SJSA1 (cell line): ENCODE results near the gene CACNA1C. TPM values are rescaled to one million over a fixed set of nuclear protein-coding genes. Genes with fewer than 3 reads are reported as not detected.

ENCODE experiments used
- DNase-seq, 2 experiments: peaks; one replicate each; pipeline ENCODE4 v3.0.0-alpha.2; 2015 to 2020; ENCODE audit warnings: low spot score in 2 of 2, low read depth in 1 of 2
- H3K27ac ChIP-seq: fragments of 250-450 bp; sonication (Bioruptor Pico); 2 replicates; pipeline ENCODE4 v1.5.1; 2020; ENCODE audit warnings: mild to moderate bottlenecking, moderate library complexity
- H3K27me3 ChIP-seq: fragments of 250-450 bp; sonication (Bioruptor Pico); replicated peaks from 2 replicates; pipeline ENCODE4 v1.5.1; 2020; ENCODE audit warnings: mild to moderate bottlenecking, moderate library complexity
- H3K36me3 ChIP-seq: fragments of 250-450 bp; sonication (Bioruptor Pico); 2 replicates; pipeline ENCODE4 v1.5.1; 2020; ENCODE audit warnings: mild to moderate bottlenecking
- H3K4me1 ChIP-seq: fragments of 250-450 bp; sonication (Bioruptor Pico); replicated peaks from 2 replicates; pipeline ENCODE4 v1.6.1; 2021; ENCODE audit warnings: mild to moderate bottlenecking
- H3K4me3 ChIP-seq: fragments of 250-450 bp; sonication (Bioruptor Pico); 2 replicates; pipeline ENCODE4 v1.5.1; 2020; ENCODE audit warnings: mild to moderate bottlenecking
- H3K9me3 ChIP-seq: fragments of 250-450 bp; sonication (Bioruptor Pico); replicated peaks from 2 replicates; pipeline ENCODE4 v1.5.1; 2020; ENCODE audit warnings: mild to moderate bottlenecking
- total RNA-seq: library from RNA; depleted of rRNA; stranded (reverse); fragments of >200 nt; shearing (Covaris generic); gene quantifications from 2 replicates; pipeline ENCODE4 v1.2.3, GENCODE V29; 2014

CACNA1C gene
- total RNA-seq, 1 experiment from 2014 or later, result 6.1 TPM

GRCh38 chr12:2288471-2288870 lies 235.7 kb downstream of the CACNA1C start:
- H3K9me3 ChIP-seq, result no peaks in the 10 kb centered on the region
- H3K36me3 ChIP-seq, result no peaks in the 10 kb centered on the region
- peaks cover 55% of the 10 kb centered on the region for H3K4me1 ChIP-seq
- no peaks in the 10 kb centered on the region for H3K27me3 ChIP-seq
- no peak overlapping the region for H3K4me3 ChIP-seq
- H3K27ac ChIP-seq, result no peak overlapping the region
- DNase-seq, result no peak

- H3K27me3 ChIP-seq, result no peaks in the 10 kb centered on the region
- H3K27ac ChIP-seq, result no peak overlapping the region
- H3K36me3 ChIP-seq, result no peaks in the 10 kb centered on the region
- no peak for DNase-seq
- H3K9me3 ChIP-seq, result no peaks in the 10 kb centered on the region
- peaks cover 51% of the 10 kb centered on the region for H3K4me1 ChIP-seq
- H3K4me3 ChIP-seq, result no peak overlapping the region
Observed at GRCh38 chr12:2288875-2289274, 236.1 kb downstream of the CACNA1C start.

GRCh38 chr12:2289525-2289924 lies 236.7 kb downstream of the CACNA1C start:
- Histone ChIP-seq H3K4me1 (peaks cover 46% of the 10 kb centered on the region), H3K27me3 (no peaks in the 10 kb centered on the region), H3K27ac (no peak overlapping the region), H3K4me3 (no peak overlapping the region), H3K36me3 (no peaks in the 10 kb centered on the region), H3K9me3 (no peaks in the 10 kb centered on the region)
- DNase-seq, result no peak

GRCh38 chr12:2290091-2290490 lies 237.3 kb downstream of the CACNA1C start:
- Histone ChIP-seq H3K27ac (no peak overlapping the region), H3K36me3 (no peaks in the 10 kb centered on the region), H3K9me3 (no peaks in the 10 kb centered on the region), H3K4me1 (peaks cover 46% of the 10 kb centered on the region), H3K27me3 (no peaks in the 10 kb centered on the region), H3K4me3 (no peak overlapping the region)
- DNase-seq, result no peak

- H3K4me3 ChIP-seq, result no peak overlapping the region
- peaks cover 46% of the 10 kb centered on the region for H3K4me1 ChIP-seq
- no peaks in the 10 kb centered on the region for H3K36me3 ChIP-seq
- DNase-seq, result no peak
- no peak overlapping the region for H3K27ac ChIP-seq
- no peaks in the 10 kb centered on the region for H3K27me3 ChIP-seq
- no peaks in the 10 kb centered on the region for H3K9me3 ChIP-seq
Observed at GRCh38 chr12:2290516-2291065, 237.8 kb downstream of the CACNA1C start.

- H3K27me3 ChIP-seq, result no peaks in the 10 kb centered on the region
- no peak overlapping the region for H3K27ac ChIP-seq
- H3K4me3 ChIP-seq, result no peak overlapping the region
- no peaks in the 10 kb centered on the region for H3K36me3 ChIP-seq
- peaks cover 46% of the 10 kb centered on the region for H3K4me1 ChIP-seq
- DNase-seq, result peak in 1 of 2 experiments; percentile 42
- no peaks in the 10 kb centered on the region for H3K9me3 ChIP-seq
Observed at GRCh38 chr12:2291182-2291832, 238.5 kb downstream of the CACNA1C start.

GRCh38 chr12:2291947-2292346 lies 239.2 kb downstream of the CACNA1C start:
- no peaks in the 10 kb centered on the region for H3K36me3 ChIP-seq
- no peak for DNase-seq
- H3K4me1 ChIP-seq, result peaks cover 43% of the 10 kb centered on the region

GRCh38 chr12:2292560-2292959 lies 239.8 kb downstream of the CACNA1C start:
- H3K4me1 ChIP-seq, result peaks cover 37% of the 10 kb centered on the region
- H3K9me3 ChIP-seq, result no peaks in the 10 kb centered on the region
- no peaks in the 10 kb centered on the region for H3K36me3 ChIP-seq
- no peak overlapping the region for H3K4me3 ChIP-seq
- H3K27ac ChIP-seq, result no peak overlapping the region
- no peak for DNase-seq
- no peaks in the 10 kb centered on the region for H3K27me3 ChIP-seq

More at GRCh38 chr12:2291947-2292346, 239.2 kb downstream of the CACNA1C start:
- H3K9me3 ChIP-seq, result no peaks in the 10 kb centered on the region
- H3K4me3 ChIP-seq, result no peak overlapping the region
- no peak overlapping the region for H3K27ac ChIP-seq
- no peaks in the 10 kb centered on the region for H3K27me3 ChIP-seq

- Histone ChIP-seq H3K9me3 (no peaks in the 10 kb centered on the region), H3K4me3 (no peak overlapping the region), H3K36me3 (no peaks in the 10 kb centered on the region), H3K4me1 (peaks cover 32% of the 10 kb centered on the region), H3K27ac (no peak overlapping the region), H3K27me3 (no peaks in the 10 kb centered on the region)
- DNase-seq, result no peak
Observed at GRCh38 chr12:2294651-2295475, 242.1 kb downstream of the CACNA1C start.

GRCh38 chr12:2295941-2296461 lies 243.2 kb downstream of the CACNA1C start:
- Histone ChIP-seq H3K27ac (no peak overlapping the region), H3K4me1 (peaks cover 36% of the 10 kb centered on the region), H3K27me3 (no peaks in the 10 kb centered on the region), H3K4me3 (no peak overlapping the region), H3K36me3 (no peaks in the 10 kb centered on the region), H3K9me3 (no peaks in the 10 kb centered on the region)
- DNase-seq, result no peak

- no peak overlapping the region for H3K4me3 ChIP-seq
- no peaks in the 10 kb centered on the region for H3K36me3 ChIP-seq
- H3K9me3 ChIP-seq, result no peaks in the 10 kb centered on the region
- no peak for DNase-seq
- H3K27me3 ChIP-seq, result no peaks in the 10 kb centered on the region
- peaks cover 46% of the 10 kb centered on the region for H3K4me1 ChIP-seq
- H3K27ac ChIP-seq, result no peak overlapping the region
Observed at GRCh38 chr12:2297004-2297403, 244.2 kb downstream of the CACNA1C start.

- Histone ChIP-seq H3K9me3 (no peaks in the 10 kb centered on the region), H3K4me3 (no peak overlapping the region), H3K27me3 (no peaks in the 10 kb centered on the region), H3K4me1 (peaks cover 53% of the 10 kb centered on the region), H3K36me3 (no peaks in the 10 kb centered on the region), H3K27ac (no peak overlapping the region)
- DNase-seq, result no peak
Observed at GRCh38 chr12:2297658-2298057, 244.9 kb downstream of the CACNA1C start.

GRCh38 chr12:2298556-2299200 lies 245.9 kb downstream of the CACNA1C start:
- H3K27ac ChIP-seq, result no peak overlapping the region
- H3K4me3 ChIP-seq, result no peak overlapping the region
- peaks cover 58% of the 10 kb centered on the region for H3K4me1 ChIP-seq
- no peaks in the 10 kb centered on the region for H3K36me3 ChIP-seq
- no peak for DNase-seq
- H3K9me3 ChIP-seq, result no peaks in the 10 kb centered on the region
- H3K27me3 ChIP-seq, result no peaks in the 10 kb centered on the region
